Fibroblast of lung (primary cell): ENCODE measurements around the gene PRKAG2.
A peak's percentile ranks its signal among the peaks of the same experiment; 100 is the strongest.

ENCODE experiments used
- CTCF ChIP-seq, 2 donors: IDR thresholded peaks in 1 of 2; conservative IDR thresholded peaks in 1 of 2; 1 replicate in 1 of 2; 2 replicates in 1 of 2; pipeline ENCODE4 v1.5.1; 2011 to 2012; ENCODE audit warnings: low read length in 2 of 2, control low read depth in 1 of 2, inconsistent platforms in 1 of 2, low read depth in 1 of 2, mild to moderate bottlenecking in 1 of 2
- EZH2 ChIP-seq: IDR thresholded peaks from 2 replicates; pipeline ENCODE4 v1.5.1; 2012; ENCODE audit warnings: low read length, control low read depth, mild to moderate bottlenecking; ENCODE audit errors: missing control alignments

- peak; percentile 43 to 69 for TF ChIP-seq CTCF (conservative IDR thresholded peaks at IDR 0.05 in 1 of 2, IDR thresholded peaks at IDR 0.05 in 1 of 2; ENCODE audit: low read depth in 1 of 2, low read length in 2 of 2)
- TF ChIP-seq EZH2 = no peak
Measured at GRCh38 chr7:151705636-151706276, 171.2 kb downstream of the PRKAG2 start.
